ENCODE results near the gene ARHGAP40. TPM values are rescaled to one million over a fixed set of nuclear protein-coding genes. Genes with fewer than 3 reads are reported as not detected.

Gene ARHGAP40
- total RNA-seq, 1 experiment from 2014 or later, result 0.14 TPM

- no peak overlapping the region for H3K4me3 Mint-ChIP-seq (ENCODE audit: unreplicated experiment)
- no peaks in the 10 kb centered on the region for H3K9me3 Mint-ChIP-seq (ENCODE audit: unreplicated experiment)
- no peak overlapping the region for H3K27ac Mint-ChIP-seq (ENCODE audit: unreplicated experiment)
- ChIA-PET POLR2A (no interaction called here), CTCF (interaction anchor here (1.2 kb wide), 1 partner anchor 22 kb away, joined by 4 read pairs; no protein-coding TSS in a partner anchor)
- Histone ChIP-seq H3K36me3 (ENCODE audit: control insufficient read depth, insufficient read depth, low read length) (no peaks in the 10 kb centered on the region), H3K4me3 (ENCODE audit: low read depth, low read length) (no peak overlapping the region), H3K4me1 (no peaks in the 10 kb centered on the region), H3K27me3 (replicated peaks; ENCODE audit: control insufficient read depth, insufficient read depth, low read length) (no peaks in the 10 kb centered on the region), H3K9me3 (no peaks in the 10 kb centered on the region)
- intact Hi-C loops (cut with micrococcal nuclease; ENCODE audit: unreplicated experiment), result no loop called here
- peaks cover 3% of the 10 kb centered on the region for H3K27me3 Mint-ChIP-seq (ENCODE audit: insufficient read depth, unreplicated experiment)
- no TSS peak for BruUV-seq (replicated peaks)
- peaks cover 3% of the 10 kb centered on the region for H3K36me3 Mint-ChIP-seq (ENCODE audit: insufficient read depth, unreplicated experiment)
- no peak for TF ChIP-seq CTCF (IDR thresholded peaks at IDR 0.05; ENCODE audit: insufficient read depth in 1 of 2, low read depth in 1 of 2, low read length in 1 of 2, severe bottlenecking in 1 of 2, unreplicated experiment in 1 of 2)
- peaks cover 4% of the 10 kb centered on the region for H3K4me1 Mint-ChIP-seq (ENCODE audit: low read depth, unreplicated experiment)
- peak; percentile 57 to 77 for DNase-seq
Observed at GRCh38 chr20:38680500-38681306, 79.1 kb downstream of the ARHGAP40 start.

GRCh38 chr20:38685271-38685670 is 83.7 kb downstream of the ARHGAP40 start:
- CTCF ChIA-PET, result interaction anchor here (1.2 kb wide), 1 partner anchor 27 kb away, joined by 3 read pairs; no protein-coding TSS in a partner anchor
- Histone ChIP-seq H3K4me3 (ENCODE audit: low read depth, low read length) (no peak overlapping the region), H3K27me3 (replicated peaks; ENCODE audit: control insufficient read depth, insufficient read depth, low read length) (no peaks in the 10 kb centered on the region), H3K9me3 (no peaks in the 10 kb centered on the region), H3K36me3 (ENCODE audit: control insufficient read depth, insufficient read depth, low read length) (no peaks in the 10 kb centered on the region), H3K4me1 (no peaks in the 10 kb centered on the region)
- H3K36me3 Mint-ChIP-seq (ENCODE audit: insufficient read depth, unreplicated experiment), result peaks cover 5% of the 10 kb centered on the region
- no TSS peak for BruUV-seq (replicated peaks)
- H3K9me3 Mint-ChIP-seq (ENCODE audit: unreplicated experiment), result no peaks in the 10 kb centered on the region
- POLR2A ChIA-PET, result no interaction called here
- intact Hi-C loops (cut with micrococcal nuclease; ENCODE audit: unreplicated experiment), result no loop called here
- no peak overlapping the region for H3K27ac Mint-ChIP-seq (ENCODE audit: unreplicated experiment)
- peaks cover 5% of the 10 kb centered on the region for H3K27me3 Mint-ChIP-seq (ENCODE audit: insufficient read depth, unreplicated experiment)
- peaks cover 6% of the 10 kb centered on the region for H3K4me1 Mint-ChIP-seq (ENCODE audit: low read depth, unreplicated experiment)
- no peak for TF ChIP-seq CTCF (IDR thresholded peaks at IDR 0.05; ENCODE audit: insufficient read depth in 1 of 2, low read depth in 1 of 2, low read length in 1 of 2, severe bottlenecking in 1 of 2, unreplicated experiment in 1 of 2)
- DNase-seq, result no peak
- H3K4me3 Mint-ChIP-seq (ENCODE audit: unreplicated experiment), result no peak overlapping the region

GRCh38 chr20:38685853-38686473 is 84.4 kb downstream of the ARHGAP40 start:
- DNase-seq, result peak; percentile 86 to 92
- no peaks in the 10 kb centered on the region for H3K36me3 ChIP-seq (ENCODE audit: control insufficient read depth, insufficient read depth, low read length)
- H3K4me1 Mint-ChIP-seq (ENCODE audit: low read depth, unreplicated experiment), result peaks cover 6% of the 10 kb centered on the region
- no peaks in the 10 kb centered on the region for H3K9me3 Mint-ChIP-seq (ENCODE audit: unreplicated experiment)
- H3K36me3 Mint-ChIP-seq (ENCODE audit: insufficient read depth, unreplicated experiment), result peaks cover 5% of the 10 kb centered on the region
- CTCF ChIA-PET, result interaction anchor here (1.2 kb wide), 1 partner anchor 27 kb away, joined by 3 read pairs; no protein-coding TSS in a partner anchor
- intact Hi-C loops (cut with micrococcal nuclease; ENCODE audit: unreplicated experiment), result no loop called here
- no peak overlapping the region for H3K4me3 ChIP-seq (ENCODE audit: low read depth, low read length)
- H3K4me1 ChIP-seq, result no peaks in the 10 kb centered on the region
- H3K4me3 Mint-ChIP-seq (ENCODE audit: unreplicated experiment), result no peak overlapping the region
- no peak overlapping the region for H3K27ac Mint-ChIP-seq (ENCODE audit: unreplicated experiment)
- peaks cover 5% of the 10 kb centered on the region for H3K27me3 Mint-ChIP-seq (ENCODE audit: insufficient read depth, unreplicated experiment)
- H3K27me3 ChIP-seq (replicated peaks; ENCODE audit: control insufficient read depth, insufficient read depth, low read length), result no peaks in the 10 kb centered on the region
- POLR2A ChIA-PET, result no interaction called here
- TF ChIP-seq CTCF (IDR thresholded peaks at IDR 0.05; ENCODE audit: insufficient read depth in 1 of 2, low read depth in 1 of 2, low read length in 1 of 2, severe bottlenecking in 1 of 2, unreplicated experiment in 1 of 2), result no peak
- no TSS peak for BruUV-seq (replicated peaks)
- no peaks in the 10 kb centered on the region for H3K9me3 ChIP-seq
